ENCODE results near the gene CYTH4.

CYTH4 gene

GRCh38 chr22:37358386-37358785, 76.1 kb downstream of the CYTH4 start:
- no peak for TF ChIP-seq CTCF (IDR thresholded peaks at IDR 0.05; ENCODE audit: low read depth, low read length)
- H3K4me3 ChIP-seq (replicated peaks in 1 of 2; ENCODE audit: low read depth in 2 of 2, low read length in 2 of 2), result no peak overlapping the region
- DNase-seq (ENCODE audit: low read depth in 2 of 2), result no peak

- H3K4me3 ChIP-seq (replicated peaks in 1 of 2; ENCODE audit: low read depth in 2 of 2, low read length in 2 of 2), result no peak overlapping the region
- TF ChIP-seq CTCF (IDR thresholded peaks at IDR 0.05; ENCODE audit: low read depth, low read length), result no peak
- DNase-seq (ENCODE audit: low read depth in 2 of 2), result no peak
These were observed 76.6 kb downstream of the CYTH4 start for GRCh38 chr22:37358917-37359316.

- no peak for DNase-seq (ENCODE audit: low read depth in 2 of 2)
- no peak overlapping the region for H3K4me3 ChIP-seq (replicated peaks in 1 of 2; ENCODE audit: low read depth in 2 of 2, low read length in 2 of 2)
- no peak for TF ChIP-seq CTCF (IDR thresholded peaks at IDR 0.05; ENCODE audit: low read depth, low read length)
These were observed 80.3 kb downstream of the CYTH4 start for GRCh38 chr22:37362621-37363020.

- TF ChIP-seq CTCF (IDR thresholded peaks at IDR 0.05; ENCODE audit: low read depth, low read length), result no peak
- no peak for DNase-seq (ENCODE audit: low read depth in 2 of 2)
- H3K4me3 ChIP-seq (replicated peaks in 1 of 2; ENCODE audit: low read depth in 2 of 2, low read length in 2 of 2), result no peak overlapping the region
These were observed 81.1 kb downstream of the CYTH4 start for GRCh38 chr22:37363261-37363992.
